ENCODE data around the gene KRT77. TPM values are rescaled to one million over a fixed set of nuclear protein-coding genes. Genes with fewer than 3 reads are reported as not detected.

KRT77 gene
- polyA plus RNA-seq, 2 donors, result 0.06 TPM; not detected in 1

DNA sequence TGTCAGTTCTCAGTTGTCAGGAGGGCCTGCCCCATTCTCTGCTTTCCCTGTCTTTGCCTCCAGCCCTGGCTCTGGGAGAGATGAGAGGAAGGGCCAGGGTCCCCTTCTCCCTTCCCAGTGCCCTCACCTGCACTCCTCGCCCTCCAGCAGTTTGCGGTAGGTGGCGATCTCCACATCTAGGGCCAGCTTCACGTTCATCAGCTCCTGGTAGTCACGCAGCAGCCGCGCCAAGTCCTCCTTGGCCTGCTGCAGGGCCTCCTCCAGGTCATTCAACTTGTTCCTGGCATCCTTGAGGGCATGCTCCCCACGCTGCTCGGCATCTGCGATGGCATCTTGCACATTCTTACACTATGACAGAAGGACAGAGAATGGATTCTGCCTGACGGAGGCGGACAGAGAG, 56.7 kb downstream of the KRT77 start:
- WGBS, 2 donors, result 86 to 88% methylated on average over 12 of the region's 12 CpGs
- Histone ChIP-seq H3K4me3 (ENCODE audit: low read depth in 1 of 2, low read length in 2 of 2) (no peak overlapping the region), H3K9me3 (ENCODE audit: control insufficient read depth in 2 of 2, insufficient read depth in 1 of 2, low read depth in 1 of 2, low read length in 1 of 2) (no peaks in the 10 kb centered on the region), H3K27me3 (ENCODE audit: control insufficient read depth in 1 of 2, insufficient read depth in 2 of 2, low read length in 2 of 2) (no peaks in the 10 kb centered on the region), H3K4me1 (ENCODE audit: control insufficient read depth in 2 of 2, insufficient read depth in 2 of 2, low read length in 1 of 2) (peaks cover 5 to 6% of the 10 kb centered on the region in 2 donors), H3K27ac (ENCODE audit: low read depth in 2 of 2, low read length in 1 of 2) (no peak overlapping the region), H3K36me3 (ENCODE audit: control insufficient read depth in 2 of 2, insufficient read depth in 2 of 2, low read length in 1 of 2) (no peaks in the 10 kb centered on the region)

DNA sequence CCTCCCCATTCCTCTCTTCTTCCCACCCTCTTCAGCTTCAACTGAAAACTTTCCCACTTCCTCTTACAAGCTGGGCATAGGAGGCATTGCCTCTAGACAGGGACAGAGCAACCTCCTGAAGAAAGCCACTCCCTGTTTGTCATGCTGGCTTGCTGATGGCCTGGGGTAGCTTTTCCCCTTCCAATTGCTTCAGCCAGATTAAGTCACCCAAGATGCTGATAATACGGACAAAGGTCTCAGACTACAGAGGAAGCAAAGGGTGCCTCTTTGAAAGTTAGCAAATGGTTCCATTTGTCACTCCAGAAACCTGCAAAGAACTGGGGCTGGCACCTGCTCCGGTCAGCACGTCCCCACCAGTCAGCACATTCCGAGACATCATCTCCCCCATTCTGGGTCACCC, 57.3 kb downstream of the KRT77 start:
- H3K4me3 ChIP-seq (ENCODE audit: low read depth in 1 of 2, low read length in 2 of 2), result no peak overlapping the region
- H3K9me3 ChIP-seq (ENCODE audit: control insufficient read depth in 2 of 2, insufficient read depth in 1 of 2, low read depth in 1 of 2, low read length in 1 of 2), result no peaks in the 10 kb centered on the region
- H3K27me3 ChIP-seq (ENCODE audit: control insufficient read depth in 1 of 2, insufficient read depth in 2 of 2, low read length in 2 of 2), result no peaks in the 10 kb centered on the region
- H3K27ac ChIP-seq (ENCODE audit: low read depth in 2 of 2, low read length in 1 of 2), result no peak overlapping the region
- H3K36me3 ChIP-seq (ENCODE audit: control insufficient read depth in 2 of 2, insufficient read depth in 2 of 2, low read length in 1 of 2), result no peaks in the 10 kb centered on the region
- peaks cover 5 to 6% of the 10 kb centered on the region in 2 donors for H3K4me1 ChIP-seq (ENCODE audit: control insufficient read depth in 2 of 2, insufficient read depth in 2 of 2, low read length in 1 of 2)
- 68 to 79% methylated on average over 4 of the region's 4 CpGs for WGBS, 2 donors

DNA sequence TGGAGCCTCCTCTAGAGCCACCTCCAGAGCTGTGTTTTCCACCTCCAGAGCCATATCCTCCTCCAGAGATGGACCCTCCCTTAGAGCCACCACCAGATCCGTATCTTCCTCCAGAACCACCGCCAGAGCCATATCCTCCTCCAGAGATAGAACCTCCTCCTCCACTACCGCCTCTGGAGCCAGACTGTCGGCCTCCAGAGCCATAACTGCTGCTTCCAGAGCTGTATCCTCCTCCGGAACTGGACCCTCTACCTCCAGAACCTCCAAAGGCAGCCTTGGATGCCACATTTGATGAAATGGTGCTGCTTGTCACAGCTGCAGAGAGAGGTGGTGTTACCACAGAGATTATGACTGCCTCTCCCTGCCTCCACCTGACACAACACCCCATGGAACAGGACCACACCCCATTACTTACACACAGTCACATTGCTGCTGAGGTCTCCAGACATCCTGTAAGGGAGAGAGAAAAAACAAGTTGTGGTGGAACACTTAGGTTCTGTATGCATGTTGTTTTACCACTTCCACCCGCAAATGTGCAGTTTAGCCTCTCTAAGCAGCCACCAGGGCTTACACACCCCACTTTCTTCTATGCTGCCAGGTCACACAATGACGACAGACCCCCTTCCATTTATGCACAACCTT, 58.1 kb downstream of the KRT77 start:
- H3K9me3 ChIP-seq (ENCODE audit: control insufficient read depth in 2 of 2, insufficient read depth in 1 of 2, low read depth in 1 of 2, low read length in 1 of 2), result no peaks in the 10 kb centered on the region

DNA sequence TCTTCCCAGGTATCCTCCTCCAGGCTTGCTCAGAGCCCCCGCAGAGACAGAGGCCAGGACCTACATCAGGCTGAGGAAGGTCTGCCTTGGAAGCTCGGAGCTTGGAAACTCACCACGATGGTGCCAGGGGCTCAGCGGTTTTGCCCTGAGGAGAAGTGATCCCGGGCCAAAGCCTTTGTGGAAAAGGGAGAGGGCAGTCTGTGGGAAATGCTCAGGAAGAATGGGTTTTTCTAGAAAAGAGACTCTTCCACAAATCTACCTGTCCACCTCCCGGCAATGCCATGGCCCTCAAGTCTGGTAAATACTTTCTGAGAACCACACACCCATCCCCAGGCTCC, 59.3 kb downstream of the KRT77 start:
- Histone ChIP-seq H3K4me3 (ENCODE audit: low read depth in 1 of 2, low read length in 2 of 2) (no peak overlapping the region), H3K27me3 (ENCODE audit: control insufficient read depth in 1 of 2, insufficient read depth in 2 of 2, low read length in 2 of 2) (no peaks in the 10 kb centered on the region), H3K4me1 (ENCODE audit: control insufficient read depth in 2 of 2, insufficient read depth in 2 of 2, low read length in 1 of 2) (peaks cover 0 to 5% of the 10 kb centered on the region in 2 donors), H3K36me3 (ENCODE audit: control insufficient read depth in 2 of 2, insufficient read depth in 2 of 2, low read length in 1 of 2) (no peaks in the 10 kb centered on the region), H3K9me3 (ENCODE audit: control insufficient read depth in 2 of 2, insufficient read depth in 1 of 2, low read depth in 1 of 2, low read length in 1 of 2) (no peaks in the 10 kb centered on the region), H3K27ac (ENCODE audit: low read depth in 2 of 2, low read length in 1 of 2) (no peak overlapping the region)
- 81 to 92% methylated on average over 6 of the region's 6 CpGs for WGBS, 2 donors

More for the DNA sequence above, 58.1 kb downstream of the KRT77 start:
- Histone ChIP-seq H3K4me1 (ENCODE audit: control insufficient read depth in 2 of 2, insufficient read depth in 2 of 2, low read length in 1 of 2) (peaks cover 2 to 6% of the 10 kb centered on the region in 2 donors), H3K27me3 (ENCODE audit: control insufficient read depth in 1 of 2, insufficient read depth in 2 of 2, low read length in 2 of 2) (no peaks in the 10 kb centered on the region), H3K36me3 (ENCODE audit: control insufficient read depth in 2 of 2, insufficient read depth in 2 of 2, low read length in 1 of 2) (no peaks in the 10 kb centered on the region), H3K4me3 (ENCODE audit: low read depth in 1 of 2, low read length in 2 of 2) (no peak overlapping the region), H3K27ac (ENCODE audit: low read depth in 2 of 2, low read length in 1 of 2) (no peak overlapping the region)
- 72 to 82% methylated on average over 7 of the region's 7 CpGs for WGBS, 2 donors

DNA sequence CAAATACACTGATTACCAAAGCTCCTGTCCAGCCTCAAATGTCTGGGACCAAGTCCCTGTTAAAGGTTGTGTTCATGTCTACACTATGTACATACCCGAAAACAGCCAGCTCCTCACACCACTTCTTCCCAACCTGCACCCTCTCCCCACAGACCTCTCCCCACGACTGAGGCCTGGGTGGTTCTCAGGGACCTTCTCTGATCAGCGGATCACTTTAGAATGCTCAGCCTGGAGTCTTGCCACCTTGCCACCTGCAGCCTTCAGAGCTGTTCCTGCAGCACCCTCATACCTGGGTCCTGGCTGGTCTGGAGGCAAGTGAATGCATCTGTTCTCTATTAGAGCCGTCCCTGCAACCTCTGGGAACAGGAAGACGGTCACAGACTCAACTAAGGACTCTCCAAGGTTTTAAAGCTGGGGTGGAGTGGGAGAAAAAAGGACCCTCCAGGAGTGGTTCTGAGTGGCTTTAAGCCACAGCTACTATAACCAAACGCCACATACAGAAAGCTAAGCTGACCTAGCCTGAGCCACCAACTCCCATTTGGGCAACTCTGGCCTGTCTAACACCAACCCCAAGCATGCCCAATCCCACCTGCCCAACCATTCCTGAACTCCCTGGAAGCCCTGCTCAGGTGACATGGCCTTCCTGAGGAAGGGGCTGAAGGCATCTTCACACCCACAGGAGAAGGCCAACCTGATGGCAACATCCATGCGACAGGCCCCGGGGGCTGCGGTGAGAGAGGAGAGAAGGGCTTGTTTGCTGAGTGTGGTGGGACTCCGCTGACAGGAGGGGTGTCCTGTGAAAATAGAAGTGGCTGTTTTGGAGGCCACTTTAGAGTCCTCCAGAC, 59.9 kb downstream of the KRT77 start:
- Histone ChIP-seq H3K27me3 (ENCODE audit: control insufficient read depth in 1 of 2, insufficient read depth in 2 of 2, low read length in 2 of 2) (no peaks in the 10 kb centered on the region), H3K9me3 (ENCODE audit: control insufficient read depth in 2 of 2, insufficient read depth in 1 of 2, low read depth in 1 of 2, low read length in 1 of 2) (no peaks in the 10 kb centered on the region), H3K4me3 (ENCODE audit: low read depth in 1 of 2, low read length in 2 of 2) (no peak overlapping the region), H3K36me3 (ENCODE audit: control insufficient read depth in 2 of 2, insufficient read depth in 2 of 2, low read length in 1 of 2) (no peaks in the 10 kb centered on the region), H3K27ac (ENCODE audit: low read depth in 2 of 2, low read length in 1 of 2) (no peak overlapping the region), H3K4me1 (ENCODE audit: control insufficient read depth in 2 of 2, insufficient read depth in 2 of 2, low read length in 1 of 2) (peaks cover 0 to 4% of the 10 kb centered on the region in 2 donors)
- 80 to 92% methylated on average over 10 of the region's 10 CpGs for WGBS, 2 donors

DNA sequence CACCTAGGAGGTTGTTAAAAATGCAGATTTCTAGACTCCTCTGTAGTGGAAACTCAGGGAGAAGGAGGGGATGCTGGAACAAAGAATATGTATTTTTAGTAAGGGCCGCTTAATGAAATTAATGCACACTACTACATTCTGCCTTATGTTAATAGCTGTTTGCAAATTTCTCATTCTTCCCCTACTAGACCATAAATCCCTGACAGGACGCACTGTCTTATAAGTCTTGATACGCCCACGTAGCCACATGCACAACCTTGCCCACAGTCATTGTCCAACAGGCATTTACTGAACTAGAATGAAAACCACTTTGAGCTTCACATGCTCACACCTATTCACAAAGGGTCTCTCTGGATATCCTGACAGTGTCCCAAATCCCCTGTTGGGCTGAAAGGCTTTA, 61.9 kb downstream of the KRT77 start:
- no peaks in the 10 kb centered on the region for H3K9me3 ChIP-seq (ENCODE audit: control insufficient read depth in 2 of 2, insufficient read depth in 1 of 2, low read depth in 1 of 2, low read length in 1 of 2)
- 62 to 68% methylated on average over 4 of the region's 4 CpGs for WGBS, 2 donors
- no peak overlapping the region for H3K27ac ChIP-seq (ENCODE audit: low read depth in 2 of 2, low read length in 1 of 2)
- H3K4me1 ChIP-seq (ENCODE audit: control insufficient read depth in 2 of 2, insufficient read depth in 2 of 2, low read length in 1 of 2), result peaks cover 0 to 4% of the 10 kb centered on the region in 2 donors
- no peaks in the 10 kb centered on the region for H3K36me3 ChIP-seq (ENCODE audit: control insufficient read depth in 2 of 2, insufficient read depth in 2 of 2, low read length in 1 of 2)
- H3K27me3 ChIP-seq (ENCODE audit: control insufficient read depth in 1 of 2, insufficient read depth in 2 of 2, low read length in 2 of 2), result no peaks in the 10 kb centered on the region
- no peak overlapping the region for H3K4me3 ChIP-seq (ENCODE audit: low read depth in 1 of 2, low read length in 2 of 2)

Other genes starting within 250 kb of the KRT77 start
- 100 to 1,000 TPM; 229 to 427 TPM for gene KRT6C, start 229.7 kb downstream of the KRT77 start, polyA plus RNA-seq
- gene KRT6A, start 210.3 kb downstream of the KRT77 start, polyA plus RNA-seq, result 1,000 to 10,000 TPM in 1 of 2 donors, 100 to 1,000 TPM in 1; 945 to 7,628 TPM
- 1,000 to 10,000 TPM; 3,653 to 6,695 TPM for gene KRT5, start 183.1 kb downstream of the KRT77 start, polyA plus RNA-seq
- not detected for gene KRT71, start 150.4 kb downstream of the KRT77 start, polyA plus RNA-seq
- gene KRT74, start 129.7 kb downstream of the KRT77 start, polyA plus RNA-seq, result under 1 TPM; 0.07 to 0.24 TPM
- gene KRT72, start 102.1 kb downstream of the KRT77 start, polyA plus RNA-seq, result not detected
- gene KRT73, start 85.0 kb downstream of the KRT77 start, polyA plus RNA-seq, result not detected
- gene KRT2, start 51.3 kb downstream of the KRT77 start, polyA plus RNA-seq, result under 1 TPM; 0.09 to 0.12 TPM
- 10 to 100 TPM in 1 of 2 donors, 1 to 10 TPM in 1; 4.1 to 12.5 TPM for gene KRT1, start 23.1 kb downstream of the KRT77 start, polyA plus RNA-seq
- under 1 TPM in 1 of 2 donors, not detected in 1; 0.05 TPM for gene KRT76, start 73.8 kb upstream of the KRT77 start, polyA plus RNA-seq
- gene KRT3, start 92.6 kb upstream of the KRT77 start, polyA plus RNA-seq, result 1 to 10 TPM; 1.9 to 2.4 TPM
- gene KRT4, start 110.6 kb upstream of the KRT77 start, polyA plus RNA-seq, result over 10,000 TPM in 1 of 2 donors, 1,000 to 10,000 TPM in 1; 8,130 to 17,509 TPM
- gene KRT79, start 130.8 kb upstream of the KRT77 start, polyA plus RNA-seq, result 1 to 10 TPM in 1 of 2 donors, under 1 TPM in 1; 0.75 to 1.8 TPM
- gene KRT78, start 145.5 kb upstream of the KRT77 start, polyA plus RNA-seq, result 1,000 to 10,000 TPM in 1 of 2 donors, 100 to 1,000 TPM in 1; 633 to 1,998 TPM
- gene KRT8, start 201.6 kb upstream of the KRT77 start, polyA plus RNA-seq, result 100 to 1,000 TPM in 1 of 2 donors, 10 to 100 TPM in 1; 38.7 to 105 TPM
- 100 to 1,000 TPM; 101 to 256 TPM for gene KRT18, start 245.6 kb upstream of the KRT77 start, polyA plus RNA-seq